AG04450 (cell line): ENCODE results near the gene DNAH6. TPM values are rescaled to one million over a fixed set of nuclear protein-coding genes. Genes with fewer than 3 reads are reported as not detected.
"Not testable (repeated sequence)": the region's sequence is repeated elsewhere in the genome, so short reads cannot be mapped to it uniquely, and the experiment has no call there.

Experiments used
- CTCF ChIA-PET: fragments of 300-600, 350-600 bp; formaldehyde crosslinking; extraction: SDS; loops from one replicate; lab custom pipeline; 2022; ENCODE audit warnings: antibody characterized with exemption, inconsistent platforms; lab: Charles Lee
- POLR2A ChIA-PET: fragments of 350-600 bp; formaldehyde crosslinking; extraction: SDS; loops from one replicate; lab custom pipeline; 2021; ENCODE audit warnings: antibody characterized with exemption, inconsistent platforms; lab: Yijun Ruan, JAX
- DNase-seq: peaks from one replicate; pipeline ENCODE4 v3.0.0-alpha.2; 2011; ENCODE audit warnings: low read depth, low spot score
- H3K27ac ChIP-seq: one replicate; pipeline ENCODE4 v1.5.1; 2012; ENCODE audit warnings: low read depth, low read length, control low read depth
- H3K27me3 ChIP-seq: one replicate; pipeline ENCODE4 v1.6.0; 2012; ENCODE audit warnings: low read length; ENCODE audit not compliant: control insufficient read depth, insufficient read depth
- H3K4me3 ChIP-seq: 2 replicates; pipeline ENCODE4 v1.5.1; 2011; ENCODE audit warnings: mild to moderate bottlenecking, low read depth, low read length, control low read depth
- H3K9me3 ChIP-seq: 2 replicates; pipeline ENCODE4 v1.5.1; 2012; ENCODE audit warnings: low read length; ENCODE audit not compliant: control insufficient read depth, insufficient read depth
- polyA plus RNA-seq: library from polyadenylated mRNA; depleted of rRNA; stranded (reverse); fragments of >200 nt; gene quantifications from 2 replicates; pipeline ENCODE4 v1.2.3, GENCODE V29; 2011
- TF ChIP-seq, protein P1 (sequence below): IDR thresholded peaks from 2 replicates; pipeline ENCODE4 v1.5.1; 2011; ENCODE audit warnings: low read depth, low read length, control low read depth, inconsistent platforms

Gene DNAH6
- polyA plus RNA-seq, 1 experiment = 0.02 TPM

DNA sequence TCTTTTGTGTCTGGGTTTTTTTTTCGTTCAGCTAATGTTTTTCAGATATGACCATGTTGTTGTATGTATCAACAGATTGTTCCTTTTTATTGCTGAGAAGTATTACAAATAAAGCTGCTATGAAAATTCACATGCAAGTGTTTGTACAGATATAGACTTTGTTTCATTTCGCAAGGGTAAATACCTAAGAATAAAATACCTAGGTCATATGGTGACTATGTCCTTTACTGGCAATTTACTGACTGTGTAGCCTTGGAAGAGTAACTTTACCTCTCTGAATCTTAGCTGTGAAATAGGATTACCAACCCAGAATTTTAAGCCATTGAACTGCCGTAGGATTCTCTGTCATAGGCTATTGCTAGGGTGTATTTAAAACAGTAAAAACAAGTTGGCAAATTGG, 19.0 kb upstream of the DNAH6 start:
- no peak for DNase-seq
- CTCF ChIA-PET = interaction anchor here (0.5 to 2.2 kb wide), 4 partner anchors 361 to 1042 kb away, joined by 3 to 12 read pairs (median 6); partner anchors contain the start of gene MAT2A
- POLR2A ChIA-PET = interaction anchor here (0.6 kb wide), 1 partner anchor 411 kb away, joined by 5 read pairs; no protein-coding TSS in a partner anchor
- no peak overlapping the region for H3K27ac ChIP-seq
- H3K4me3 ChIP-seq = no peak overlapping the region
- TF ChIP-seq, protein P1, sequence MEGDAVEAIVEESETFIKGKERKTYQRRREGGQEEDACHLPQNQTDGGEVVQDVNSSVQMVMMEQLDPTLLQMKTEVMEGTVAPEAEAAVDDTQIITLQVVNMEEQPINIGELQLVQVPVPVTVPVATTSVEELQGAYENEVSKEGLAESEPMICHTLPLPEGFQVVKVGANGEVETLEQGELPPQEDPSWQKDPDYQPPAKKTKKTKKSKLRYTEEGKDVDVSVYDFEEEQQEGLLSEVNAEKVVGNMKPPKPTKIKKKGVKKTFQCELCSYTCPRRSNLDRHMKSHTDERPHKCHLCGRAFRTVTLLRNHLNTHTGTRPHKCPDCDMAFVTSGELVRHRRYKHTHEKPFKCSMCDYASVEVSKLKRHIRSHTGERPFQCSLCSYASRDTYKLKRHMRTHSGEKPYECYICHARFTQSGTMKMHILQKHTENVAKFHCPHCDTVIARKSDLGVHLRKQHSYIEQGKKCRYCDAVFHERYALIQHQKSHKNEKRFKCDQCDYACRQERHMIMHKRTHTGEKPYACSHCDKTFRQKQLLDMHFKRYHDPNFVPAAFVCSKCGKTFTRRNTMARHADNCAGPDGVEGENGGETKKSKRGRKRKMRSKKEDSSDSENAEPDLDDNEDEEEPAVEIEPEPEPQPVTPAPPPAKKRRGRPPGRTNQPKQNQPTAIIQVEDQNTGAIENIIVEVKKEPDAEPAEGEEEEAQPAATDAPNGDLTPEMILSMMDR = no peak
- no peaks in the 10 kb centered on the region for H3K9me3 ChIP-seq
- H3K27me3 ChIP-seq = no peaks in the 10 kb centered on the region

DNA sequence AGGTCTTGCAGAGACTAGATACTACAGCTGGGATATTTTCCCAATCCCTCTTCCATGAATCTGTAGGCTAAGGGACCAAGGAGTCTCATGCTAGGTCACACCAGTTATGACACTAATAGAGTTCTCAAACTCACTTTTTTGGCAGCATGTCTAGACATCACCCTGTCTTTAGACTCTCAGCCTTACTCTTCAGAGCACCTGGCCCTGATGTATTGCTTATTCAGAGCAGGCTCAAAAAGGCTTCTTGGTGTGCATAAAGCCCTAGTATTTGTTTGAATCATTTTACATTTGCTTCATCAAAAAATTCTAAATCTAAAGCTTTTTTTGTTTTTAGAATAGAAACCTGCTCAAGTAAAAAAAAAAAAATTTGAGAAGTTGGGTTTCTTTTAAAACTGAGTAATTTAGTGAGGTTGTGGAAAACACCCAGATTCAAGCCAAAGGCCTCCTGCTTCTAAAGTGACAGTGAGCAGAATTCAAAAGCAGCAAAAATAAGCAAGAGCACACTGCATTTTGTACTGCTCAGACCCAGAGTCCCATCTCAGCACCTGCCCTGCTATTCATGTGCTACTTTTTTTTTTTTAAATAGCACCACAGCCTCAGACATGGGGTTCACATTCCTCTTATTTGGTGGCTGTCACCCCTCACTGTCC, 18.0 kb upstream of the DNAH6 start:
- Histone ChIP-seq H3K4me3 (no peak overlapping the region), H3K9me3 (no peaks in the 10 kb centered on the region), H3K27me3 (no peaks in the 10 kb centered on the region), H3K27ac (no peak overlapping the region)
- TF ChIP-seq, protein P1 = no peak
- DNase-seq = no peak
- ChIA-PET CTCF (interaction anchor here (1.6 to 2.2 kb wide), 2 partner anchors 384 to 428 kb away, joined by 9 to 12 read pairs; no protein-coding TSS in a partner anchor), POLR2A (no interaction called here)

DNA sequence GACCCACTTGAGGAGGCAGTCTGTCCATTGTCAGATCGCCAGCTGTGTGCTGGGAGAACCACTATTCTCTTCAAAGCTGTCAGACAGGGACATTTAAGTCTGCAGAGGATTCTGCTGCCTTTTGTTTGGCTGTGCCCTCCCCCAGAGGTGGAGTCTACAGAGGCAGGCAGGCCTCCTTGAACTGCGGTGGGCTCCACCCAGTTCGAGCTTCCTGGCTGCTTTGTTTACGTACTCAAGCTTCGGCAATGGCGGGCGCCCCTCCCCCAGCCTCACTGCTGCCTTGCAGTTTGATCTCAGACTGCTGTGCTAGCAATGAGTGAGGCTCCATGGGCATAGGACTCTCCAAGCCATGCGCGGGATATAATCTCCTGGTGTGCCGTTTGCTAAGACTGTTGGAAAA, 5.3 kb upstream of the DNAH6 start:
- CTCF ChIA-PET, POLR2A ChIA-PET: not testable (repeated sequence)

DNA sequence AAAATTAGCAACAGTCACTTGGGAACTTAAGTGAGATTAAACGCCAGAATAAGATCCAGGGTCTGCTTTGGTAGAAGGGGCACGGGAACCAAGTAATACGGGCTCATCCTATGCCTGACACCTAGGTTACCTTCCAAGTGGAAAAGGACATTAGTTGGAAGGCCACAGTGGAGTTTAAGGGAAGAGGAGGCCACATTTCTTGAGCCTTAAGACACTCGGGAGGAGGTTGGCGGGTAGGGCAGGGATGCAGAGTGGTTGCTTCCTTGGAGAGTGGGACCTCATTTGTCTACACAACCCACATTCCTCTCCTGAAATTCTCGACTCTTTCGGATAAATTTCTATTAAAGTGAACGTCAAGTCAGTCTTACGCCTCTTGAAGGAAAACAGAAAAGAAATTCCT, 510 bp upstream of the DNAH6 start:
- POLR2A ChIA-PET = no interaction called here
- CTCF ChIA-PET = interaction anchor here (0.6 to 2.0 kb wide), 2 partner anchors 347 to 367 kb away, joined by 4 to 6 read pairs; no protein-coding TSS in a partner anchor
- H3K4me3 ChIP-seq = peak overlapping the region; percentile 65

More for the DNA sequence above, 5.3 kb upstream of the DNAH6 start:
- H3K9me3 ChIP-seq, H3K27me3 ChIP-seq, DNase-seq, H3K27ac ChIP-seq, H3K4me3 ChIP-seq: not testable (repeated sequence)

DNA sequence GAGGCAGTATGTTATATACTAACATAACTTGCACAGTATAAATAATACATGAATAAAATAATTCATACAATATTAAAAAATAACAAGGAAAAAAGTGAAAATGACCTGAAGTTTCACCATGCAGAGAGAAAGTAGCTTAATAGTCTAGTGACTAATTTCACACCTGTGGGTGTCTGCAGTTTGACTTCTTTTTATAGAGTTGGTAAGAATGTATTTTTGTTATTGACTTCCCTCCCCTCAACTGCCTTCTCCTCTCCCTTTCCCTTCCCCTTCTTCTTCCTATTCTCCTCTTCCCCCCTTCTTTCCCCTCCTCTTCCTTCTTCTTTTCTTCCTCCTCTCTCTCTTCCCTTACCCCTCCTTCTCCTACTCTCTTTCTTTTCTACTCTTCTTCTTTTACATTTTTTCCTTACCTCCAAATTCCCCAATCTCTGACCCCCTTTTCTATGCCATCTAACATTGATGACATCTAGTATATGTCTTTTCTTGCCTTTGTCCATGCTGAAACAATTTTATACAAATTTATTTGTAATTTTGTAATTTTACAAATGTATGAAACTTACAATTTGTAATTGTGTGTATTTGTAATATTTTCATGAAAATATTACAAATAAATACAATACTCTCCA, 3.1 kb downstream of the DNAH6 start:
- no peak for DNase-seq
- TF ChIP-seq, protein P1 = no peak

More for the DNA sequence above, 510 bp upstream of the DNAH6 start:
- TF ChIP-seq, protein P1 = no peak
- no peak overlapping the region for H3K27ac ChIP-seq
- no peak for DNase-seq
- H3K9me3 ChIP-seq = no peaks in the 10 kb centered on the region; the same call in 1 of the 2 replicates
- no peaks in the 10 kb centered on the region for H3K27me3 ChIP-seq

More for the DNA sequence above, 3.1 kb downstream of the DNAH6 start:
- ChIA-PET POLR2A (no interaction called here), CTCF (no interaction called here)
- Histone ChIP-seq H3K27ac (no peak overlapping the region), H3K27me3 (no peaks in the 10 kb centered on the region), H3K9me3 (no peaks in the 10 kb centered on the region), H3K4me3 (no peak overlapping the region)
